Stomach (tissue), 9 donors: ENCODE results near the gene CPNE6. TPM values are rescaled to one million over a fixed set of nuclear protein-coding genes. Genes with fewer than 3 reads are reported as not detected.

Experiments
- DNase-seq, 2 donors: peaks; one replicate each; pipeline versions ENCODE4 v3.0.0 to v3.0.0-alpha.2; 2013 to 2019
- H3K27ac ChIP-seq, 5 donors: fragments of 200-600 bp in 4 of 5; sonication (generic) in 4 of 5; one replicate each; pipeline ENCODE4 v1.5.1; 2013 to 2019; ENCODE audit warnings: mild to moderate bottlenecking in 1 of 5, moderate library complexity in 1 of 5
- H3K27me3 ChIP-seq, 3 donors: fragments of 200-600 bp; sonication (generic); one replicate each; pipeline ENCODE4 v1.5.1; 2017 to 2019; ENCODE audit warnings: mixed run types in 1 of 3
- H3K36me3 ChIP-seq, 4 donors: fragments of 200-600 bp; sonication (generic); 1 replicate in 3 of 4; 2 replicates in 1 of 4; pipeline ENCODE4 v1.5.1; 2016 to 2019
- H3K4me1 ChIP-seq, 4 donors: fragments of 200-600 bp; sonication (generic); one replicate each; pipeline ENCODE4 v1.5.1; 2016 to 2019
- H3K4me3 ChIP-seq, 4 donors: fragments of 200-600 bp; sonication (generic) in 3 of 4; one replicate each; pipeline ENCODE4 v1.5.1; 2016 to 2019; ENCODE audit warnings: mild to moderate bottlenecking in 1 of 4
- H3K9me3 ChIP-seq, 4 donors: fragments of 200-600 bp; sonication (generic); one replicate each; pipeline ENCODE4 v1.5.1; 2016 to 2019
- EP300 ChIP-seq: sonication (generic); formaldehyde crosslinking; IDR thresholded peaks from one replicate; pipeline ENCODE4 v1.6.1; 2017; ENCODE audit warnings: antibody characterized with exemption
- POLR2A ChIP-seq, 4 donors: fragments of 450-650 bp; IDR thresholded peaks; one replicate each; pipeline ENCODE4 v1.6.1; 2016; ENCODE audit warnings: antibody characterized with exemption in 4 of 4, control low read depth in 2 of 4, mild to moderate bottlenecking in 1 of 4, moderate library complexity in 1 of 4
- POLR2AphosphoS5 ChIP-seq, 3 donors: sonication (generic); formaldehyde crosslinking; IDR thresholded peaks; one replicate each; pipeline ENCODE4 v1.6.1; 2016; ENCODE audit warnings: antibody characterized with exemption in 3 of 3
- WGBS, 5 donors: extraction: QIAGEN DNeasy Blood & Tissue Kit in 3 of 5; methylation state at CpG; one replicate each; pipeline versions ENCODE4 v1.1.5 to v1.1.7; 2013 to 2018; 5-methylcytosine and 5-hydroxymethylcytosine counted together
- intact Hi-C: fragments of 100-400 bp; cut with DNase I; formaldehyde crosslinking; loops from one replicate; pipeline ENCODE4 v1.15.1; 2023; ENCODE audit warnings: low total_unique reads
- polyA plus RNA-seq, 3 donors: library from polyadenylated mRNA; stranded (reverse); fragments of 200-250 nt; gene quantifications; one replicate each; pipeline ENCODE4 v1.2.3, GENCODE V29; 2013
- total RNA-seq, 5 donors: library from RNA; depleted of rRNA; stranded (reverse); fragments of >200 nt; gene quantifications; one replicate each; pipeline versions ENCODE4 v1.1.0 to v1.2.3, GENCODE V29; 2014 to 2016
- TF ChIP-seq, protein P1 (sequence below), 7 experiments: fragments of 450-650 bp in 4 of 7; fragments of 200-600 bp in 3 of 7; sonication (generic) in 3 of 7; IDR thresholded peaks; one replicate each; pipeline ENCODE4 v1.5.1; 2016 to 2019; ENCODE audit warnings: antibody characterized with exemption in 7 of 7, control low read depth in 2 of 7, mild to moderate bottlenecking in 1 of 7
- donor health status: healthy with polysubstance abuse.
- donor health status: Bipolar disorder and iron deficiency.
- donor health status: healthy.

Gene CPNE6
- total and polyA plus RNA-seq, 8 donors, result 0.12 to 0.25 TPM; not detected in 6

DNA sequence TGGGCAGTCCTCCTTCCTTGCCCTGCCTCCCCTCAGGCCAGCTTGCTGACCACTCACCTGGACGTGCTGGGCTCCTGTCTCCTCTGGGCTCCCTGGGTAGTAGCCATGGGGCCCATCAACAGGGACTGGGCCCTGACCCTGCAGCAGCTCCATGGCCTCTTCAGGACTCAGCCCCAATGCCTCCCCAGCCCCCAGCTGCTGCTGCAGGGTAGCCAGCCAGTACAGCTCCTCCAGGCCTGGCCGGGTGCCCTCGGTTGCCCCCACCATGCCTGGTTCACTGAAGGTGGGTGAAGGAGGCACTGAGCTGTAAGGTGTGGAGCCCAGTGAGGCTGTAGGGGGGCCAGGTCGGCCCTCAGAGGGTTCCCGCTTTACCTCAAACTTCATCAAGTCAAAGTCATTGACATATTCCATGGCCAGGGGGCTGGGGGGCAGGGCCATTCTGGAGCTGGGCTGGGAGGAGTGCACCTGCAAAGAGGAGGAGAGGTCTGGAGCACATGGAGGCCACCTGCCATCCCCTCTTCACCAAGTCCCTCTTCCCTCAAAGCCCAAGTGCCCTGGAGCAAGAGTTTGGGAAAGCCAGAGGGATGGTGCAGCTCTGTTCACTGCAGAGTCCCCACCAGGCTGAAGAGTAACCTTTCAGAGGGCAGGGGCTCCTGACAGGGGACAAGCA lies 11.2 kb downstream of the CPNE6 start:
- intact Hi-C loops, result no loop called here

DNA sequence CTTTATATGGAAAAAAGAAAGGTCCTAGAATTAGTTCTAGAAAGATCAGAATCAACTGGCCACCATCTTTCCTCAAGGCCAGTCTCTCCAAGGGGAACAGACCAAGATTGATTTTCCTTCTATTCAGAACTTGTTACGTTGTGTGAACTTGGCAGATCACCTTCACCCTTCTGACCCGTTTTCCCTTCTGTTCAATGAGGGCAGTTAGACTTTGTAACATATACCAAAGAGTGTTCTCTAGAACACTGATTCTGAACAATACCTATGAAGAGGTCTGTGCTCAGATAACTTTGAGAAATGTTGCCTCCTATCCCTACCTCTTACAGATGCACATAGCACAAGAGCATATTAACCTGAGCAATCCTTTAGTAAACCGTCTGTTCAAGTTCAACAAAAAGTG lies 12.1 kb downstream of the CPNE6 start:
- peaks cover 6 to 19% (median 17%) of the 10 kb centered on the region in 4 donors for H3K4me1 ChIP-seq
- no peaks in the 10 kb centered on the region for H3K36me3 ChIP-seq
- H3K27ac ChIP-seq, result no peak overlapping the region
- H3K27me3 ChIP-seq, result peaks cover 0 to 17% (median 0%) of the 10 kb centered on the region in 3 donors
- TF ChIP-seq POLR2A (IDR thresholded peaks at IDR 0.05) (no peak), EP300 (no peak), POLR2AphosphoS5 (IDR thresholded peaks at IDR 0.05) (no peak)
- TF ChIP-seq, protein P1, sequence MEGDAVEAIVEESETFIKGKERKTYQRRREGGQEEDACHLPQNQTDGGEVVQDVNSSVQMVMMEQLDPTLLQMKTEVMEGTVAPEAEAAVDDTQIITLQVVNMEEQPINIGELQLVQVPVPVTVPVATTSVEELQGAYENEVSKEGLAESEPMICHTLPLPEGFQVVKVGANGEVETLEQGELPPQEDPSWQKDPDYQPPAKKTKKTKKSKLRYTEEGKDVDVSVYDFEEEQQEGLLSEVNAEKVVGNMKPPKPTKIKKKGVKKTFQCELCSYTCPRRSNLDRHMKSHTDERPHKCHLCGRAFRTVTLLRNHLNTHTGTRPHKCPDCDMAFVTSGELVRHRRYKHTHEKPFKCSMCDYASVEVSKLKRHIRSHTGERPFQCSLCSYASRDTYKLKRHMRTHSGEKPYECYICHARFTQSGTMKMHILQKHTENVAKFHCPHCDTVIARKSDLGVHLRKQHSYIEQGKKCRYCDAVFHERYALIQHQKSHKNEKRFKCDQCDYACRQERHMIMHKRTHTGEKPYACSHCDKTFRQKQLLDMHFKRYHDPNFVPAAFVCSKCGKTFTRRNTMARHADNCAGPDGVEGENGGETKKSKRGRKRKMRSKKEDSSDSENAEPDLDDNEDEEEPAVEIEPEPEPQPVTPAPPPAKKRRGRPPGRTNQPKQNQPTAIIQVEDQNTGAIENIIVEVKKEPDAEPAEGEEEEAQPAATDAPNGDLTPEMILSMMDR (IDR thresholded peaks at IDR 0.05), result no peak
- H3K4me3 ChIP-seq, result no peak overlapping the region
- no peak for DNase-seq
- intact Hi-C loops, result no loop called here
- no peaks in the 10 kb centered on the region for H3K9me3 ChIP-seq
- 73 to 87% (median 81%) methylated on average over 3 of the region's 3 CpGs for WGBS, 5 donors

More for the DNA sequence above, 11.2 kb downstream of the CPNE6 start:
- H3K27me3 ChIP-seq, result peaks cover 0 to 17% (median 0%) of the 10 kb centered on the region in 3 donors
- H3K4me3 ChIP-seq, result no peak overlapping the region
- 86 to 96% (median 92%) methylated on average over 5 of the region's 5 CpGs for WGBS, 5 donors
- no peaks in the 10 kb centered on the region for H3K9me3 ChIP-seq
- TF ChIP-seq POLR2A (IDR thresholded peaks at IDR 0.05) (no peak), POLR2AphosphoS5 (IDR thresholded peaks at IDR 0.05) (no peak), EP300 (no peak)
- TF ChIP-seq, protein P1 (IDR thresholded peaks at IDR 0.05), result no peak
- H3K27ac ChIP-seq, result no peak overlapping the region
- no peak for DNase-seq
- H3K4me1 ChIP-seq, result peaks cover 6 to 19% (median 17%) of the 10 kb centered on the region in 4 donors
- no peaks in the 10 kb centered on the region for H3K36me3 ChIP-seq

DNA sequence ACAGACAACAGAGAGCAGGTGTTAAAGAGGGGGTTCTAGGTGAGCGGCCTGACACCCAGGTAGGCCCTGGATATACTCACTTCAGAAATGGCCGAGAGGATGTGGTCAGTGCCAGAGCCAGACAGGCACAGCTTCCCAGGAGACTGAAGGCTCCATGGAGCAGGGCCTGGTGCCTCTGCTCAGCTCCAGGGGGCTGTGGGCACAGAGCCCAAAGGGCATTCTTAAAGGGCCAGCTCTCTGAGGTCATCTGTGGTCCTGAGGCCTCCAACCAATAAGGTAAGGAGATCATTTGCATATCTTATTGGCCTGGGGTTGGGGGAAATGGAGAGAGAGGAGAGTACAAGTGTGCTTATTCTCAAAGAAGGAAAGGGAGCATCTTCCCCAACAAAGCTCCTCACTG lies 13.1 kb downstream of the CPNE6 start:
- no peaks in the 10 kb centered on the region for H3K36me3 ChIP-seq
- intact Hi-C loops, result no loop called here
- no peak overlapping the region for H3K4me3 ChIP-seq
- TF ChIP-seq POLR2A (IDR thresholded peaks at IDR 0.05) (no peak), EP300 (no peak), POLR2AphosphoS5 (IDR thresholded peaks at IDR 0.05) (no peak)
- TF ChIP-seq, protein P1 (IDR thresholded peaks at IDR 0.05), result no peak
- peaks cover 0 to 17% (median 0%) of the 10 kb centered on the region in 3 donors for H3K27me3 ChIP-seq
- no peaks in the 10 kb centered on the region for H3K9me3 ChIP-seq
- no peak overlapping the region for H3K27ac ChIP-seq
- no peak for DNase-seq
- peaks cover 6 to 19% (median 17%) of the 10 kb centered on the region in 4 donors for H3K4me1 ChIP-seq
- WGBS, 5 donors, result 89 to 98% (median 95%) methylated on average over 2 of the region's 2 CpGs

DNA sequence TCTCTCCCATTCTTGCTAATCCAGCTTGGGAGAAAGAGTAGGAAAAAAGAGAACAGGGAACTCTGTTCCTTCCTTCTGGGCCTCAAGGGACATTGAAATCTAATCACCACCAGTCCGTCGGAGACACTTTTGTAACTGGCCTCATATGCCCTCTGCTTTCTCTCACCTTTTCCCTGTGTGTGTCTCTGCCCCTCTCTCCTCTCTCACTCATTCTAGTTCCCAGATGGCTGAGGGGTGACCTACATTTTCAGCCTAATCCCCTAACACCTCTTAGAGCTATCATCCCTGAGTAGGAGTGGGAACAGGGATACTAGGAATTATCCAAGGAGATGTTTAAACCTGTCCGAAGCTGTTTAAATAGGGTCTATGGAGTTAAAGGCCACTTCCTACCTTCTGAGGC lies 13.9 kb downstream of the CPNE6 start:
- Histone ChIP-seq H3K27ac (no peak overlapping the region), H3K4me3 (no peak overlapping the region), H3K27me3 (peaks cover 0 to 17% (median 0%) of the 10 kb centered on the region in 3 donors), H3K4me1 (peaks cover 6 to 18% (median 17%) of the 10 kb centered on the region in 4 donors), H3K9me3 (no peaks in the 10 kb centered on the region), H3K36me3 (no peaks in the 10 kb centered on the region)
- intact Hi-C loops, result no loop called here
- WGBS, 5 donors, result 90 to 100% (median 93%) methylated on average over 3 of the region's 3 CpGs
- DNase-seq, result no peak
- TF ChIP-seq EP300 (no peak), POLR2A (IDR thresholded peaks at IDR 0.05) (no peak), POLR2AphosphoS5 (IDR thresholded peaks at IDR 0.05) (no peak)
- TF ChIP-seq, protein P1 (IDR thresholded peaks at IDR 0.05), result no peak
